Measurements from ENCODE around the gene GSTP1.
"Not testable (repeated sequence)": the region's sequence is repeated elsewhere in the genome, so short reads cannot be mapped to it uniquely, and the experiment has no call there.

The GSTP1 gene

GRCh38 chr11:67551127-67551526 is 32.5 kb upstream of the GSTP1 start:
- no peak for TF ChIP-seq POLR2A (IDR thresholded peaks at IDR 0.05; ENCODE audit: low read depth, low read length)
- no peak for FAIRE-seq
- no peak for DNase-seq (ENCODE audit: insufficient read length, low spot score)

- not testable (repeated sequence) for FAIRE-seq; DNase-seq (ENCODE audit: insufficient read length, low spot score)
These were observed 31.9 kb upstream of the GSTP1 start for GRCh38 chr11:67551697-67552096.

DNA sequence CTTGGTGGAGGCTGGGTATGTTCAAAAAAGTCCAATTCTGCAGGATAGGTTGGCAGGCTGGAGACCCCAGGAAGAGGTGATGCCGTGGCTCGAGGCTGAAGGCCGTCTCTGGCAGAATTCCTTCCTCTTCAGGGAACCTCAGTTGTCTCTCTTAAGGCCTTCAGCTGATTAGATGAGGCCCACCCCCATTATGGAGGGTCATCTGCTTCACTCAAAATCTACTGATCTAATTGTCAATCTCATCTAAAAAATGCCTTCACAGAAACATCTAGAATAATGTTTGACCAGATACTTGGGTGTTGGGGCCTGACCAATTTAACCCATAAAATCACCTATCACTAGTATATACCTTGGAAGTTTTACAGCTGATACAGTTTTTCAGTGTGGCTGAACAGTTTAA is 27.4 kb upstream of the GSTP1 start:
- FAIRE-seq (no peak), DNase-seq (ENCODE audit: insufficient read length, low spot score) (no peak)
- TF ChIP-seq POLR2A (IDR thresholded peaks at IDR 0.05; ENCODE audit: low read depth, low read length), result no peak

DNA sequence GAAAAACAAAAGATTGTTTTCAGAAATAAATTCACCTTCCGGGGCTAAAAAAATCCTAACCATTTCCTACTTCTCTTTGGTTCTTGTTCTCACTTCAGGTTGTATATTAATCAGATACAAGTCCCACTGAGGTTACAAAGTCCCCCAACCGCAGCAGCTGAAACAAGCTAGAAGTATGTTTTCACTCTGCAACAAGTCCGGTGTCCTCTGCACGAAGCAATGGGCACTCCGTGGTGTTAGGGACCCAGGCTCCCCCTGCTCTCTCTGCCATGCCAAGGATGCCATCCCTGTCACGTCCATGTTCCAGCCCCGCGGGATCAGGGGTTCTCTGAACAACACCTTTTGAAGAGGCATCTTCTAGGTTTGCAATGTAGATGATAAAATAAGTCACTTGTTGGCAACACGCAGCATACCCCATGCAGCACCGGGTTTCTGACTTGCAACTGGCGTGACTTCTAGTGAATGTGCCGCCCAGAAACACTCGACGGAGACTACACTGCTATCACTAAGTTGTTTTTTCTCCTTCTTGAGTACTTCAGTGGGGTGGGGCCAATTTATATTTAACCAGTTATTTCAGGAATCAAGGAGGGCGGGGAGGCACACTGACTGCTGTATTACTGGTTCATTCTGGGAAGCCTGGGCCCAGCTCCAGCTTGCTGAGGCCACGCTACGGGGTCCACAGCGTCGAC is 25.4 kb upstream of the GSTP1 start:
- no peak for TF ChIP-seq POLR2A (IDR thresholded peaks at IDR 0.05; ENCODE audit: low read depth, low read length)
- FAIRE-seq (no peak), DNase-seq (ENCODE audit: insufficient read length, low spot score) (no peak)

GRCh38 chr11:67561971-67562619 is 21.5 kb upstream of the GSTP1 start:
- FAIRE-seq (no peak), DNase-seq (ENCODE audit: insufficient read length, low spot score) (no peak)
- no peak for TF ChIP-seq POLR2A (IDR thresholded peaks at IDR 0.05; ENCODE audit: low read depth, low read length)

DNA sequence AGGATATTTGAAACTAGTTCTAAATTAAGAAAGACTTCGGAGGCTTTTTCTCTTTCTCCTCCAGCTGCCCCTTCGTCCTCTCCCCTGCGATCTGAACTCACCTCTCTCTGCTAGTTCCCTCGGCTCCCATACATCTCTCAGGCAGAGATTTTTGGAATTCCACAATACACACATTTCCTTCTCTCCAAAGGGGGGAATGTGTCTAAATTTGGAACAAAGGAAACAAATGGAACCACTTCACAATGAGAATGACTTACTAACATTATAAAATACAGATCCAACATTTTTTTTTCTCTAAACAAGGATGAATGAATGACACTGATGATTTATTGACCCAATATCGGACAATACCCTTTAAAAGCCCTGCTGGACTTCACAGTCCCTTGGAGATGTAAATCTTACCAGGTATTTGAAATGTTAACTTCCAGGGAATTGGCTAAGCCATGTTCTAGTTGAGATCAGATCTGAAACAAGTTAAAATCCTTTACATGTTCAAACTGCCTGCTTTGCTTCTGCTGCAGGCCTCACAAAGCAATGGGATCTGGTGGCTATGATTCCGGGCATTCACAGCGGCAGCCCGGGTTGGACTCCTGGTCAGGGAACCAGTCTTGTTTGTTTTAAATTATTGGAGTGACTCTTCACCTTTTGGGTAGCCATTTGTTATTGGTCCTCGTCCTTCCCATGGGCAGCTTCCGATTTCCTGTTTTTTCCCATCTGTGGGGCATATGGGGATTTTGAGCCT is 20.5 kb upstream of the GSTP1 start:
- no peak for DNase-seq (ENCODE audit: insufficient read length, low spot score)
- TF ChIP-seq POLR2A (IDR thresholded peaks at IDR 0.05; ENCODE audit: low read depth, low read length), result no peak
- FAIRE-seq, result no peak

GRCh38 chr11:67563705-67564114 is 19.9 kb upstream of the GSTP1 start:
- peak; percentile 52 for FAIRE-seq

GRCh38 chr11:67564230-67564629 is 19.4 kb upstream of the GSTP1 start:
- FAIRE-seq (no peak), DNase-seq (ENCODE audit: insufficient read length, low spot score) (no peak)
- no peak for TF ChIP-seq POLR2A (IDR thresholded peaks at IDR 0.05; ENCODE audit: low read depth, low read length)

More at GRCh38 chr11:67563705-67564114, 19.9 kb upstream of the GSTP1 start:
- DNase-seq (ENCODE audit: insufficient read length, low spot score), result not testable (repeated sequence)

GRCh38 chr11:67571443-67571842 is 12.2 kb upstream of the GSTP1 start:
- FAIRE-seq (no peak), DNase-seq (ENCODE audit: insufficient read length, low spot score) (no peak)
- TF ChIP-seq POLR2A (IDR thresholded peaks at IDR 0.05; ENCODE audit: low read depth, low read length), result no peak

DNA sequence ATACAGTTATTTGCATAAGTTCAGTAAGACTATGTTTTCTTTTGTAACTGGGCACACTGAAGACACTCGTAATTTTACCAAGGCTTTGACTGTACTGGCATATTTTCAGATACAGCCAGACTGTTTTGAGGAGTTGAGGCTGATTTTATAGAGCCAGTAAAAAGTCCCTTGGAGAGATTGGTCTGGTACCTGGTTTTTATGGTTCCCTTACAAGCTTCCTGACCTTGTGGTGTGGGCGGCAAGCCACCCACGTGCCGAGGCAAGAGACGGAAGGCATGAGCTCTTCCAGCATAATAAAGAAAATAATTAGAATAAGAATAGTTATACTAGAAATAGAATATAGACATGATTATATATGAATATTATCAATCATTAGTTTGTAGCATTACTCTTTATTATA is 11.3 kb upstream of the GSTP1 start:
- no peak for FAIRE-seq
- TF ChIP-seq POLR2A (IDR thresholded peaks at IDR 0.05; ENCODE audit: low read depth, low read length), result no peak

GRCh38 chr11:67572747-67573419 is 10.7 kb upstream of the GSTP1 start:
- DNase-seq (ENCODE audit: insufficient read length, low spot score) (no peak), FAIRE-seq (no peak)
- TF ChIP-seq POLR2A (IDR thresholded peaks at IDR 0.05; ENCODE audit: low read depth, low read length), result no peak

More for the DNA sequence above, 11.3 kb upstream of the GSTP1 start:
- no peak for DNase-seq (ENCODE audit: insufficient read length, low spot score)

GRCh38 chr11:67574938-67575337 is 8.7 kb upstream of the GSTP1 start:
- no peak for TF ChIP-seq POLR2A (IDR thresholded peaks at IDR 0.05; ENCODE audit: low read depth, low read length)
- DNase-seq (ENCODE audit: insufficient read length, low spot score), result no peak
- no peak for FAIRE-seq

DNA sequence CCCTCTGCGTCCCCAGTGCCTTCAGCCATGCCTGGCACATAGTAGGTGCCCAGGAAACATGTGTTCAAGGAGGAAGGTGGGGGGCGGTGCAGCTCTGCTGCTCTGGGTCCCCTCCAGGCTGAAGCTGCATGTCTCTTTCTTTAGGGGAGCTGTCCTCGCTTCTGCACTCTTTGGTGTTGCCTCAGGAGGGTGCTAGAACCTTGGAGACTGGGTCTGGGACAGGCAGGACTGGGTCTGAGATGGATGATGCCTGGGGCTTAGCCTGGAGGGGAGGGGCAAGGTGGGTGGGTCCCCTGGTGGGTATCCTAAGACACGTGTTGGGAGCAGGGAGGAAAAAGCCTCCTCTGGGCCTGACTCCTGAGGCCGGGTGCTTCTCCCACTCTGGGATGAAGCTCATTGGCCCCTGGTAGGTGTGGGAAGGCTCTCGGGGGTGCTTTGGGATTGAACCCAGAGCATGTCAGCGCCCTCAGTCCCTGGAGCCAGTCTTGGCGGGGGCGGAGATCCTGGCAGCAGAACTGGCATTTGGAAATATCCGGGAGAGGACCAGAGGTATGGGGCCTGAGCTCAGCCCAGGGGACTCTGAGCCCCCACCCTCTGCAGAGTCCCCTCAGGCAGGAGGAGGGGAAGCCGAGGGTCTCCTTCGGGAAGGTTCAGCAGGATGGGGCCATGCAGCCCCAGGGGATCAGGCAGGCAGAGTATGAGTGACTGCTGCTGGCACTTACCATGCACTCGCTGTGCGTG is 6.7 kb upstream of the GSTP1 start:
- TF ChIP-seq POLR2A (IDR thresholded peaks at IDR 0.05; ENCODE audit: low read depth, low read length), result no peak
- DNase-seq (ENCODE audit: insufficient read length, low spot score) (no peak), FAIRE-seq (no peak)

GRCh38 chr11:67577951-67578350 is 5.7 kb upstream of the GSTP1 start:
- DNase-seq (ENCODE audit: insufficient read length, low spot score) (no peak), FAIRE-seq (no peak)
- no peak for TF ChIP-seq POLR2A (IDR thresholded peaks at IDR 0.05; ENCODE audit: low read depth, low read length)

Measured in H54 (cell line).